ENCODE measurements around the gene ONECUT3.

DNA sequence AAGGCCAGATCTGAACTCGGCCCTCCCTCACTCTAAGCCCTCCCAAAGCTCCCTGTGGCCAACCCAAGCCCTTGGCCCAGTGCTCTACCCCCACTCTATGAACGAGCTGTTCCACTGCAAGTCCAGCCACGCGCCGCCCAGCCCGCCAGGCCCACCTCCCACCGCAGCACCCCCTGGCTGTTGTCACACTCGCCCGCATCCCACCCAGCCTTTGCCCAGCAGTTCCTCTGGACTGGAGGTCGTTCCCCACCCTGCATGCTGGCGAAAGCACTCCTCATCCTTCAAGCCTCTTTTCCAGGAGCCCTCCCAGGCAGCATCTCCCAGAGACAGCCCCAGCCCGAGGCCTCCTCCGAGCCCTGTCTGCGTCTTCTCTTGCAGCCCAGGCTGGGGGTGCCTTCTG lies 33.1 kb upstream of the ONECUT3 start:
- TF ChIP-seq, protein P1, sequence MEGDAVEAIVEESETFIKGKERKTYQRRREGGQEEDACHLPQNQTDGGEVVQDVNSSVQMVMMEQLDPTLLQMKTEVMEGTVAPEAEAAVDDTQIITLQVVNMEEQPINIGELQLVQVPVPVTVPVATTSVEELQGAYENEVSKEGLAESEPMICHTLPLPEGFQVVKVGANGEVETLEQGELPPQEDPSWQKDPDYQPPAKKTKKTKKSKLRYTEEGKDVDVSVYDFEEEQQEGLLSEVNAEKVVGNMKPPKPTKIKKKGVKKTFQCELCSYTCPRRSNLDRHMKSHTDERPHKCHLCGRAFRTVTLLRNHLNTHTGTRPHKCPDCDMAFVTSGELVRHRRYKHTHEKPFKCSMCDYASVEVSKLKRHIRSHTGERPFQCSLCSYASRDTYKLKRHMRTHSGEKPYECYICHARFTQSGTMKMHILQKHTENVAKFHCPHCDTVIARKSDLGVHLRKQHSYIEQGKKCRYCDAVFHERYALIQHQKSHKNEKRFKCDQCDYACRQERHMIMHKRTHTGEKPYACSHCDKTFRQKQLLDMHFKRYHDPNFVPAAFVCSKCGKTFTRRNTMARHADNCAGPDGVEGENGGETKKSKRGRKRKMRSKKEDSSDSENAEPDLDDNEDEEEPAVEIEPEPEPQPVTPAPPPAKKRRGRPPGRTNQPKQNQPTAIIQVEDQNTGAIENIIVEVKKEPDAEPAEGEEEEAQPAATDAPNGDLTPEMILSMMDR (IDR thresholded peaks at IDR 0.05; ENCODE audit: insufficient read depth, low read length), result no peak
- TF ChIP-seq GABPA (IDR thresholded peaks at IDR 0.05; ENCODE audit: low read depth) (no peak), POLR2AphosphoS5 (IDR thresholded peaks at IDR 0.05; ENCODE audit: low read depth) (no peak)
- TF ChIP-seq, protein P2, sequence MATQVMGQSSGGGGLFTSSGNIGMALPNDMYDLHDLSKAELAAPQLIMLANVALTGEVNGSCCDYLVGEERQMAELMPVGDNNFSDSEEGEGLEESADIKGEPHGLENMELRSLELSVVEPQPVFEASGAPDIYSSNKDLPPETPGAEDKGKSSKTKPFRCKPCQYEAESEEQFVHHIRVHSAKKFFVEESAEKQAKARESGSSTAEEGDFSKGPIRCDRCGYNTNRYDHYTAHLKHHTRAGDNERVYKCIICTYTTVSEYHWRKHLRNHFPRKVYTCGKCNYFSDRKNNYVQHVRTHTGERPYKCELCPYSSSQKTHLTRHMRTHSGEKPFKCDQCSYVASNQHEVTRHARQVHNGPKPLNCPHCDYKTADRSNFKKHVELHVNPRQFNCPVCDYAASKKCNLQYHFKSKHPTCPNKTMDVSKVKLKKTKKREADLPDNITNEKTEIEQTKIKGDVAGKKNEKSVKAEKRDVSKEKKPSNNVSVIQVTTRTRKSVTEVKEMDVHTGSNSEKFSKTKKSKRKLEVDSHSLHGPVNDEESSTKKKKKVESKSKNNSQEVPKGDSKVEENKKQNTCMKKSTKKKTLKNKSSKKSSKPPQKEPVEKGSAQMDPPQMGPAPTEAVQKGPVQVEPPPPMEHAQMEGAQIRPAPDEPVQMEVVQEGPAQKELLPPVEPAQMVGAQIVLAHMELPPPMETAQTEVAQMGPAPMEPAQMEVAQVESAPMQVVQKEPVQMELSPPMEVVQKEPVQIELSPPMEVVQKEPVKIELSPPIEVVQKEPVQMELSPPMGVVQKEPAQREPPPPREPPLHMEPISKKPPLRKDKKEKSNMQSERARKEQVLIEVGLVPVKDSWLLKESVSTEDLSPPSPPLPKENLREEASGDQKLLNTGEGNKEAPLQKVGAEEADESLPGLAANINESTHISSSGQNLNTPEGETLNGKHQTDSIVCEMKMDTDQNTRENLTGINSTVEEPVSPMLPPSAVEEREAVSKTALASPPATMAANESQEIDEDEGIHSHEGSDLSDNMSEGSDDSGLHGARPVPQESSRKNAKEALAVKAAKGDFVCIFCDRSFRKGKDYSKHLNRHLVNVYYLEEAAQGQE (IDR thresholded peaks at IDR 0.05; ENCODE audit: insufficient replicate concordance, low read depth), result no peak
